SH-SY5Y (cell line): ENCODE data around the gene RMND1.

Experiments used
- GATA2 ChIP-seq: IDR thresholded peaks from 2 replicates; pipeline ENCODE4 v1.6.1; 2011; ENCODE audit warnings: mild to moderate bottlenecking, low read depth, low read length
- GATA3 ChIP-seq: IDR thresholded peaks from 2 replicates; pipeline ENCODE4 v1.6.1; 2011; ENCODE audit warnings: low read depth, mild to moderate bottlenecking, low read length, moderate library complexity

- TF ChIP-seq GATA2 (no peak), GATA3 (no peak)
These were observed 36.3 kb upstream of the RMND1 start for GRCh38 chr6:151488226-151488625.
